Ascending aorta (tissue), 2 donors: Measurements from ENCODE around the gene TCN2. TPM values are rescaled to one million over a fixed set of nuclear protein-coding genes. Genes with fewer than 3 reads are reported as not detected.

ENCODE experiments used
- DNase-seq, 2 donors: peaks; one replicate each; pipeline ENCODE4 v3.0.0-alpha.2; 2019; ENCODE audit warnings: low spot score in 2 of 2
- H3K27ac ChIP-seq, 2 donors: fragments of 200-600 bp; sonication (generic); one replicate each; pipeline ENCODE4 v1.5.1; 2016 to 2017; ENCODE audit warnings: mild to moderate bottlenecking in 1 of 2
- H3K27me3 ChIP-seq: fragments of 200-600 bp; sonication (generic); one replicate; pipeline ENCODE4 v1.5.1; 2017
- H3K36me3 ChIP-seq, 2 donors: fragments of 200-600 bp; sonication (generic); one replicate each; pipeline ENCODE4 v1.5.1; 2016
- H3K4me1 ChIP-seq, 2 donors: fragments of 200-600 bp; sonication (generic); one replicate each; pipeline ENCODE4 v1.5.1; 2016 to 2017; ENCODE audit warnings: mild to moderate bottlenecking in 1 of 2
- H3K4me3 ChIP-seq, 2 donors: fragments of 200-600 bp; sonication (generic); one replicate each; pipeline ENCODE4 v1.5.1; 2016 to 2017; ENCODE audit warnings: mild to moderate bottlenecking in 1 of 2
- H3K9me3 ChIP-seq, 2 donors: fragments of 200-600 bp; sonication (generic); one replicate each; pipeline ENCODE4 v1.5.1; 2016
- CTCF ChIP-seq, 3 experiments: fragments of 200-600 bp in 2 of 3; fragments of 450-650 bp in 1 of 3; sonication (generic) in 2 of 3; IDR thresholded peaks; one replicate each; pipeline ENCODE4 v1.5.1; 2016 to 2019; ENCODE audit warnings: antibody characterized with exemption in 3 of 3, mild to moderate bottlenecking in 1 of 3, moderate library complexity in 1 of 3
- intact Hi-C: fragments of 100-400 bp; cut with DNase I; formaldehyde crosslinking; loops from one replicate; pipeline ENCODE4 v1.15.1; 2023
- total RNA-seq: library from RNA; depleted of rRNA; stranded (reverse); fragments of >200 nt; gene quantifications from one replicate; pipeline ENCODE4 v1.1.0, GENCODE V29; 2016

Gene TCN2
- total RNA-seq, 1 donor from 2014 or later, result 56.8 TPM

- intact Hi-C loops, result loop anchor here (1.0 to 10.0 kb wide), 6 partner anchors 29 to 513 kb away; partner anchors contain the start of genes DUSP18, OSBP2, SMTN and TCN2
- H3K27ac ChIP-seq, result peak within 1 kb of the TSS; percentile 97 to 98
Measured at GRCh38 chr22:30635273-30636225, 28.6 kb downstream of the TCN2 start, which contains the start of gene SLC35E4. Gene SLC35E4, plus strand, starts transcription at chr22:30635781. Its CDS starts 670 bp downstream, at chr22:30636451.

GRCh38 chr22:30636226-30637077 is 29.5 kb downstream of the TCN2 start:
- peaks cover 21 to 32% of the 10 kb centered on the region in 2 donors for H3K4me1 ChIP-seq
- peak overlapping the region; percentile 97 to 98 for H3K27ac ChIP-seq

More at GRCh38 chr22:30635273-30636225, 28.6 kb downstream of the TCN2 start, which contains the start of gene SLC35E4:
- Histone ChIP-seq H3K4me3 (peak within 1 kb of the TSS; percentile 70 to 90), H3K27me3 (no peaks in the 10 kb centered on the region), H3K4me1 (peaks cover 21 to 32% of the 10 kb centered on the region in 2 donors), H3K36me3 (no peaks in the 10 kb centered on the region), H3K9me3 (no peaks in the 10 kb centered on the region)
- TF ChIP-seq CTCF (IDR thresholded peaks at IDR 0.05), result peak; percentile 11 to 23 (median 20)
- DNase-seq, result peak; percentile 74 to 96

GRCh38 chr22:30637701-30638114 is 30.7 kb downstream of the TCN2 start:
- intact Hi-C loops, result loop anchor here (10.0 kb wide), 1 partner anchor 447 kb away; the partner anchor contains the start of gene SMTN
- peaks cover 21 to 32% of the 10 kb centered on the region in 2 donors for H3K4me1 ChIP-seq
- no peak for DNase-seq
- no peak for TF ChIP-seq CTCF (IDR thresholded peaks at IDR 0.05)
- H3K36me3 ChIP-seq, result no peaks in the 10 kb centered on the region
- H3K4me3 ChIP-seq, result peak overlapping the region in 1 of 2 donors; percentile 90
- no peaks in the 10 kb centered on the region for H3K9me3 ChIP-seq
- H3K27me3 ChIP-seq, result no peaks in the 10 kb centered on the region
- H3K27ac ChIP-seq, result no peak overlapping the region

More at GRCh38 chr22:30636226-30637077, 29.5 kb downstream of the TCN2 start:
- TF ChIP-seq CTCF (IDR thresholded peaks at IDR 0.05), result no peak
- Histone ChIP-seq H3K4me3 (peak overlapping the region; percentile 70 to 90), H3K27me3 (no peaks in the 10 kb centered on the region), H3K9me3 (no peaks in the 10 kb centered on the region), H3K36me3 (no peaks in the 10 kb centered on the region)
- no peak for DNase-seq
- intact Hi-C loops, result loop anchor here (10.0 kb wide), 1 partner anchor 448 kb away; the partner anchor contains the start of gene SMTN

- intact Hi-C loops, result no loop called here
Measured at GRCh38 chr22:30640361-30640760, 33.4 kb downstream of the TCN2 start.

More at GRCh38 chr22:30640361-30640760, 33.4 kb downstream of the TCN2 start:
- H3K9me3 ChIP-seq, result no peaks in the 10 kb centered on the region
- no peak overlapping the region for H3K4me3 ChIP-seq
- H3K36me3 ChIP-seq, result no peaks in the 10 kb centered on the region
- H3K4me1 ChIP-seq, result peaks cover 19 to 22% of the 10 kb centered on the region in 2 donors
- DNase-seq, result no peak
- no peaks in the 10 kb centered on the region for H3K27me3 ChIP-seq
- no peak for TF ChIP-seq CTCF (IDR thresholded peaks at IDR 0.05)
- no peak overlapping the region for H3K27ac ChIP-seq
